ENCODE data around the gene NUDT13.
A peak's percentile ranks its signal among the peaks of the same experiment; 100 is the strongest.

The NUDT13 gene

DNA sequence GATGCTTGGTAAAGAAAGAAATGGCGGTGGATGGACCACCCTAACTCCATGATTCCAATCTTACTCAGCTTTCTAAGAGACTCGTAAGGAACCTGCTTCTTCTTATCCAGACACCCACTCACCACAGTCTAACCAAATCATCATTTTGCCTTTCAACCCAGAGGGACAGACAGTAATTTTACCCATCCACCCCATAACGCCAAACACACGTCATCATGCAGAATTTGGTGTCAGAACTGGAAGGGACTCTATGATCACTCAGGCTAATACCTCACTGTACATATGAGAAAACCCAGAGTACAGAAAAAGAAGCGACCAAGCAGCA is 57.2 kb downstream of the NUDT13 start:
- DNase-seq, result no peak

DNA sequence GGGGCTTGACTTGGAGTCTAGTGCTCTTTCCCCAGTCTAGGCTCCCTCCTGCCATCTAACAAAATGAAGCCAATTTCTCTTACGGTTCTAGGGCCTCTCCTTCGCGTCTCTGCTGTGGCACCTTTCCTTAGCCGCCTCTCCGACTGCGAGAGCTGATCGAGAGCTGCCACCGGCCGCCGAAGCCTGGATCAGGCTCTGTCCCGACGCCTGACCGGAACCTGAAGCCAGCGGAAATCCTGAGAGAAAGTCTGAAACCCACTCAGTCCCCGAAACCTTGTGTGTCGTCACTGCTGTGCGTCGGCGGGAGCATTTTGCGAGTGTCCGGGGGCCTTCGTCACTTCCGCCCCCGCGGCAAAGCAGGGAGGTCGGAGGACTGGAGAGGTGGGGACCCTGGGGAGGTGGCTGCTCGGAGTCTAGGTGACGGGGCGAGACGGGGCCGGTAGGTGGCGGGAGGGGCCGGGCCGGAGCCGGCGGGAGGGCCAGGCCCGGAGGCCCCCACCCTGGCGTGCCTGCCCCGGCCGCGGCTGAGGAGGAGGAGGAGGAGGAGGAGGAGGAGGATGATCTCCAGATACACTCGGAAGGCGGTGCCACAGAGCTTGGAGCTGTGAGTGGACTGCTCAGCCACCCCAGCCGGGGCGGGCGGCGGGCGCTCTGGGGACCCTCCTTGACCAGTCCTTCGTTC is 57.7 kb downstream of the NUDT13 start, which contains the start of the genes ECD and FAM149B1:
TSS of gene ECD (minus strand) at position 226 of the 682 bp plus-strand sequence. CDS start 4,071 bp downstream, outside the sequence.
TSS of gene FAM149B1 (plus strand) at position 337 of the 682 bp plus-strand sequence. CDS start at position 558, 221 bp downstream.
- DNase-seq, result peak; percentile 92

DNA sequence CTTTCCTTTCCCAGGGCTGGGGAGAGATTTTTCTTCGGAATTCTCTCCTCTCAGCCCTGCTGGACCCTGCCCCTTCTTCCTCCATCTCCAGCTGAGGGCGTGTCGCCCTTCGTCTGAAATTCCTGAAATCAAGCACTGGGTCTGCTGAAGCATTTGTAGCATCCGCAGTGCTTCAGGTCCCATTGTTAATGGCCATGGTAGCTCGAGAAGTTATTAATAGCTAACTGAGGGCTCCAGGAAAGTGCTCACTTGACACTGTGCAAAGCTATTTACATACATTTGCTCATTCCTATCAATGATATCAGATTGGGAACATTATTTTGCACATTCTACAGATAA is 58.2 kb downstream of the NUDT13 start:
- no peak for DNase-seq

DNA sequence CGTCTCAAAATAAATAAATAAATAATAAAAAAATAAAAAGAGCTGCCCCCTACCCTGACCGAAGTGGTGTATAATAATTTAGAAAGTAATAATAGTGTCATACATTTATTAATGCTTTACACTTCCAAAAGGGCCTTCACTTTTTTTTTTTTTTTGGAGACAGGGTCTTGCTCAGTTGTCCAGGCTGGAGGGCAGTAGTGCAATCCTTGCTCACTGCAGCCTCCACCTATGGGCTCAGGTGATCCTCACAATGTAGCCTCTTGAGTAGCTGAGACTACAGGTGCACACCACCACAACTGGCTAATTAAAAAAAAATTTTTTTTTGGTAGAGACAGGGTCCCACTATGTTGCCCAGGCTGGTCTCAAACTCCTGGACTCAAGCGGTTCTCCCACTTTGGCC is 59.1 kb downstream of the NUDT13 start:
- no peak for DNase-seq

DNA sequence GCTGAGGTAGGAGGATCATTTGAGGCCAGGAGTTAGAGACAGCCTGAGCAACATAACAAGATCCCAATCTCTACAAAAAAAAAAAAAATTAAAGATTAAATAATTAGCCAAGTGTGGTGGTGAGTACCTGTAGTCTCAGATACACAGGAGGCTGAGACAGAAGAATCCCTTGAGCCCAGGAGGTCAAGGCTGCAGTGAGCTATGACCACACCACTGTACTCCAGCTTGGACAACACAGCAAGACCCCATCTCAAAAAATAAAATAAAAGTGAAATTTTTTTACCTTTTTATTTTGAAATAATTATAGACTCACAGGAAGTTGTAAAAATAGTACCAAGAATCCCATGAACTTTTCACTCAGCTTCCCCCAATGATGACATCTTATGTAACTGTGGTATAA is 62.6 kb downstream of the NUDT13 start:
- DNase-seq, result no peak

DNA sequence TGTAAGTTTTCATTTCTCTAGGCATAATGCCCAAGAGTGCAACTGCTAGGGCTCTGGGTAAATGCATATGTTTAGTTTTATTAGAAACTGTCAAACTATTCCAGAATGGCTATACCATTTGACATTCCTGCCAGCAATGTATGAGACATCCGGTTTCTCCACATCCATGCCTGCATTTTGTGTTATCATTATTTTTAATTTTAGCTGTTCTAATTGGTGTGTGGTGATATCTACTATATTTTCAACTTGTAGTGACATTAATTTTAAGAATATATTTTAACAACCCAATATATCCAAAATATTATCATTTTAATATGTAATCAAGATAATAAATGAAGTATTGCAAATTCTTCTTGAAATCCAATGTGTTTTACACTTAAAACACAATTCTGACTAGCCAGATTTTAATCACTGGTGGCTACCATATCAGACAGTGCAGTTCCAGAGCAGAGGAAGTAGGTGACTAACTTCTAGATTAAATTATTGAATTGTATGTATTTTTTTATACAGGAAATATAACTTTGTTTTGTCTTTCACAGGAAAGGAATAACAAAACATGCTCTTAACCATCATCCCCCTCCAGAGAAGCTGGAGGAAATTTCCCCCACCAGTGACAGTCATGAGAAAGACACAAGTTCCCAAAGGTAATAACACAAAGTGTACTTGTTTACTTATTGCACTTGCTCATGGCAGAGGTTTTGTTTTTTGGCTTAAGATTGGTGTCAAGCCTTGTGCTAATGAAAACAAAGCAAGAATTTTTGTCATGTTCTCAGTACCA is 64.1 kb downstream of the NUDT13 start:
- DNase-seq, result no peak
